H9 (cell line): ENCODE results near the gene TRERF1. TPM values are rescaled to one million over a fixed set of nuclear protein-coding genes. Genes with fewer than 3 reads are reported as not detected.
A peak's percentile ranks its signal among the peaks of the same experiment; 100 is the strongest.

Source experiments
- DNase-seq: peaks from one replicate; pipeline ENCODE4 v3.0.0-alpha.2; 2017
- H2AFZ ChIP-seq: one replicate; pipeline ENCODE4 v1.6.1; 2013; ENCODE audit warnings: mild to moderate bottlenecking, low read length, control low read depth, moderate library complexity
- H2AK5ac ChIP-seq: 2 replicates; pipeline ENCODE4 v1.6.1; 2013; ENCODE audit warnings: low read length, control low read depth, mixed read lengths; ENCODE audit not compliant: insufficient read length
- H2BK120ac ChIP-seq: one replicate; pipeline ENCODE4 v1.6.1; 2013; ENCODE audit warnings: low read depth, mild to moderate bottlenecking, low read length, control low read depth, inconsistent platforms; ENCODE audit not compliant: poor library complexity, severe bottlenecking
- H2BK12ac ChIP-seq: 2 replicates; pipeline ENCODE4 v1.6.1; 2013; ENCODE audit warnings: low read length, control low read depth, mixed read lengths, low read depth; ENCODE audit not compliant: insufficient read length
- H2BK15ac ChIP-seq: 2 replicates; pipeline ENCODE4 v1.6.1; 2013; ENCODE audit warnings: low read depth, low read length, control low read depth
- H2BK20ac ChIP-seq: one replicate; pipeline ENCODE4 v1.6.1; 2013; ENCODE audit warnings: low read depth, mild to moderate bottlenecking, low read length, control low read depth, inconsistent platforms; ENCODE audit not compliant: poor library complexity, severe bottlenecking
- H2BK5ac ChIP-seq: 2 replicates; pipeline ENCODE4 v1.6.1; 2013; ENCODE audit warnings: low read length, control low read depth, mixed read lengths; ENCODE audit not compliant: insufficient read length
- H3K14ac ChIP-seq: 2 replicates; pipeline ENCODE4 v1.6.1; 2013; ENCODE audit warnings: low read length, control low read depth; ENCODE audit not compliant: insufficient read depth
- H3K18ac ChIP-seq: 2 replicates; pipeline ENCODE4 v1.6.1; 2013; ENCODE audit warnings: low read depth, mild to moderate bottlenecking, mixed read lengths, low read length, control low read depth; ENCODE audit not compliant: insufficient read length
- H3K23ac ChIP-seq: 2 replicates; pipeline ENCODE4 v1.6.1; 2013; ENCODE audit warnings: low read length, control low read depth, mixed read lengths, low read depth; ENCODE audit not compliant: insufficient read length
- H3K23me2 ChIP-seq: 2 replicates; pipeline ENCODE4 v1.6.1; 2013; ENCODE audit warnings: low read depth, mild to moderate bottlenecking, mixed read lengths, low read length, control low read depth; ENCODE audit not compliant: insufficient read length, poor library complexity, severe bottlenecking
- H3K27ac ChIP-seq: 2 replicates; pipeline ENCODE4 v1.5.1; 2013; ENCODE audit warnings: low read length, control low read depth, mixed read lengths, low read depth; ENCODE audit not compliant: insufficient read length
- H3K27me3 ChIP-seq: 2 replicates; pipeline ENCODE4 v1.6.1; 2013; ENCODE audit warnings: low read length, control low read depth, inconsistent platforms; ENCODE audit not compliant: insufficient read depth
- H3K4ac ChIP-seq: 2 replicates; pipeline ENCODE4 v1.6.1; 2013; ENCODE audit warnings: low read depth, mild to moderate bottlenecking, control low read depth, inconsistent platforms, low read length, moderate library complexity
- H3K4me1 ChIP-seq: 2 replicates; pipeline ENCODE4 v1.6.1; 2013; ENCODE audit warnings: low read length, control low read depth, inconsistent platforms; ENCODE audit not compliant: insufficient read depth
- H3K4me2 ChIP-seq: 2 replicates; pipeline ENCODE4 v1.6.1; 2013; ENCODE audit warnings: low read length, control low read depth, mixed read lengths; ENCODE audit not compliant: insufficient read length, insufficient read depth
- H3K56ac ChIP-seq: 2 replicates; pipeline ENCODE4 v1.6.1; 2013; ENCODE audit warnings: low read depth, mild to moderate bottlenecking, mixed read lengths, low read length, control low read depth; ENCODE audit not compliant: insufficient read length
- H3K79me1 ChIP-seq: 2 replicates; pipeline ENCODE4 v1.6.1; 2013; ENCODE audit warnings: low read depth, mild to moderate bottlenecking, moderate library complexity, low read length, control low read depth, inconsistent platforms; ENCODE audit not compliant: insufficient read depth, poor library complexity, severe bottlenecking
- H3K79me2 ChIP-seq: 2 replicates; pipeline ENCODE4 v1.6.1; 2013; ENCODE audit warnings: low read length, control low read depth, inconsistent platforms; ENCODE audit not compliant: insufficient read depth
- H3K9ac ChIP-seq: 2 replicates; pipeline ENCODE4 v1.6.1; 2013; ENCODE audit warnings: low read length, control low read depth, mixed read lengths; ENCODE audit not compliant: insufficient read length; ENCODE audit errors: extremely low read depth
- H3K9me3 ChIP-seq: one replicate; pipeline ENCODE4 v1.6.1; 2013; ENCODE audit warnings: low read depth, low read length, inconsistent platforms; ENCODE audit not compliant: control insufficient read depth
- H3T11ph ChIP-seq: one replicate; pipeline ENCODE4 v1.6.1; 2013; ENCODE audit warnings: mild to moderate bottlenecking, low read length, control low read depth, inconsistent platforms
- H4K20me1 ChIP-seq: one replicate; pipeline ENCODE4 v1.6.1; 2013; ENCODE audit not compliant: control insufficient read depth, insufficient read length, insufficient read depth
- H4K5ac ChIP-seq: 2 replicates; pipeline ENCODE4 v1.6.1; 2013; ENCODE audit warnings: low read depth, mild to moderate bottlenecking, mixed read lengths, low read length, control low read depth; ENCODE audit not compliant: insufficient read length
- H4K8ac ChIP-seq: replicated peaks from 2 replicates; pipeline ENCODE4 v1.6.1; 2013; ENCODE audit warnings: low read length, control low read depth, mixed read lengths, low read depth; ENCODE audit not compliant: insufficient read length
- H4K91ac ChIP-seq: 2 replicates; pipeline ENCODE4 v1.6.1; 2013; ENCODE audit warnings: low read depth, mild to moderate bottlenecking, moderate library complexity, mixed read lengths, low read length, control low read depth; ENCODE audit not compliant: insufficient read length
- H3K27ac Mint-ChIP-seq, 3 experiments: 2 replicates in 2 of 3; 3 replicates in 1 of 3; pipeline ENCODE4 v1.8.0; 2020 to 2021; ENCODE audit warnings: mixed read lengths in 3 of 3, mild to moderate bottlenecking in 1 of 3, moderate library complexity in 1 of 3
- H3K27me3 Mint-ChIP-seq: 2 replicates; pipeline ENCODE4 v1.8.0; 2021; ENCODE audit warnings: low read depth, mild to moderate bottlenecking, moderate library complexity, mixed read lengths
- H3K36me3 Mint-ChIP-seq, 3 experiments: 2 replicates in 2 of 3; 3 replicates in 1 of 3; pipeline ENCODE4 v1.8.0; 2020 to 2021; ENCODE audit warnings: low read depth in 3 of 3, mixed read lengths in 3 of 3; ENCODE audit not compliant: insufficient read depth in 1 of 3
- H3K4me1 Mint-ChIP-seq, 2 experiments: 2 replicates each; pipeline ENCODE4 v1.8.0; 2020; ENCODE audit warnings: mixed read lengths in 2 of 2
- H3K4me3 Mint-ChIP-seq, 2 experiments: 2 replicates in 1 of 2; 3 replicates in 1 of 2; pipeline ENCODE4 v1.8.0; 2020 to 2021; ENCODE audit warnings: mild to moderate bottlenecking in 2 of 2, mixed read lengths in 2 of 2, moderate library complexity in 1 of 2
- H3K9me3 Mint-ChIP-seq, 2 experiments: 2 replicates in 1 of 2; 3 replicates in 1 of 2; pipeline ENCODE4 v1.8.0; 2020; ENCODE audit warnings: mild to moderate bottlenecking in 2 of 2, mixed read lengths in 2 of 2, moderate library complexity in 1 of 2
- CTCF ChIP-seq: fragments of 200-600 bp; sonication (generic); conservative IDR thresholded peaks from 3 replicates; pipeline ENCODE4 v1.8.0; 2021; ENCODE audit warnings: antibody characterized with exemption, mild to moderate bottlenecking
- WGBS: extraction: QIAGEN DNeasy Blood & Tissue Kit; methylation state at CpG from one replicate; pipeline ENCODE4 v1.1.7; 2013; ENCODE audit warnings: missing lambda C conversion rate, low lambda C conversion rate, mixed read lengths; ENCODE audit not compliant: insufficient read length; ENCODE audit errors: extremely low coverage; 5-methylcytosine and 5-hydroxymethylcytosine counted together
- total RNA-seq: library from RNA; stranded (reverse); gene quantifications from 2 replicates; pipeline ENCODE4 v1.2.1, GENCODE V29; 2021

The TRERF1 gene
- total RNA-seq, 1 experiment from 2014 or later: 19.7 TPM

GRCh38 chr6:42420741-42421140 lies 31.0 kb downstream of the TRERF1 start:
- no peak for DNase-seq
- Mint-ChIP-seq H3K27ac (peak overlapping the region in 1 of 3 experiments; percentile 52; a peak in 3 of 7 replicates), H3K36me3 (peaks cover 1 to 12% (median 6%) of the 10 kb centered on the region in 3 experiments; a peak in 5 of 7 replicates), H3K27me3 (no peaks in the 10 kb centered on the region), H3K4me1 (peaks cover 42 to 48% of the 10 kb centered on the region in 2 experiments), H3K4me3 (no peak overlapping the region), H3K9me3 (no peaks in the 10 kb centered on the region)
- H3K4me1 ChIP-seq: peaks cover 9% of the 10 kb centered on the region; the same call in 1 of the 2 replicates
- H2BK5ac ChIP-seq: no peak overlapping the region
- H3T11ph ChIP-seq: no peak overlapping the region
- TF ChIP-seq CTCF: no peak
- H3K14ac ChIP-seq: no peak overlapping the region
- no peak overlapping the region for H4K8ac ChIP-seq
- no CpG with 5 or more reads among the region's 3 CpGs for WGBS
- no peaks in the 10 kb centered on the region for H4K20me1 ChIP-seq
- H3K27ac ChIP-seq: no peak overlapping the region
- no peaks in the 10 kb centered on the region for H3K27me3 ChIP-seq
- H2BK20ac ChIP-seq: no peak overlapping the region
- H3K4ac ChIP-seq: no peak overlapping the region
- H3K23me2 ChIP-seq: no peaks in the 10 kb centered on the region
- no peak overlapping the region for H4K91ac ChIP-seq
- no peak overlapping the region for H3K4me2 ChIP-seq
- no peak overlapping the region for H2BK15ac ChIP-seq
- peaks cover 7% of the 10 kb centered on the region for H3K79me1 ChIP-seq
- H2BK120ac ChIP-seq: no peak overlapping the region
- no peaks in the 10 kb centered on the region for H3K9me3 ChIP-seq
- H2BK12ac ChIP-seq: no peak overlapping the region
- H2AK5ac ChIP-seq: no peak overlapping the region
- no peak overlapping the region for H3K56ac ChIP-seq
- no peak overlapping the region for H3K18ac ChIP-seq
- H3K79me2 ChIP-seq: peaks cover 10% of the 10 kb centered on the region; the same call in 1 of the 2 replicates
- H3K23ac ChIP-seq: no peak overlapping the region
- H4K5ac ChIP-seq: no peak overlapping the region
- H3K9ac ChIP-seq: no peak overlapping the region
- H2AFZ ChIP-seq: no peak overlapping the region
